Keratinocyte (primary cell): ENCODE data around the gene PRR33.

ENCODE experiments used
- EZH2 ChIP-seq: IDR thresholded peaks from one replicate; pipeline ENCODE4 v1.6.1; 2012; ENCODE audit warnings: inconsistent platforms, mild to moderate bottlenecking, low read length, moderate library complexity
- TF ChIP-seq, protein P1 (sequence below), 3 experiments: IDR thresholded peaks in 1 of 3; conservative IDR thresholded peaks in 1 of 3; optimal IDR thresholded peaks in 1 of 3; 2 replicates in 2 of 3; 3 replicates in 1 of 3; pipeline versions ENCODE3 to v1.5.1; 2011; ENCODE audit warnings: low read length in 3 of 3, mild to moderate bottlenecking in 3 of 3, moderate library complexity in 2 of 3, control low read depth in 1 of 3, inconsistent platforms in 1 of 3; ENCODE audit not compliant: insufficient read depth in 2 of 3; ENCODE audit errors: extremely low read depth in 1 of 3

DNA sequence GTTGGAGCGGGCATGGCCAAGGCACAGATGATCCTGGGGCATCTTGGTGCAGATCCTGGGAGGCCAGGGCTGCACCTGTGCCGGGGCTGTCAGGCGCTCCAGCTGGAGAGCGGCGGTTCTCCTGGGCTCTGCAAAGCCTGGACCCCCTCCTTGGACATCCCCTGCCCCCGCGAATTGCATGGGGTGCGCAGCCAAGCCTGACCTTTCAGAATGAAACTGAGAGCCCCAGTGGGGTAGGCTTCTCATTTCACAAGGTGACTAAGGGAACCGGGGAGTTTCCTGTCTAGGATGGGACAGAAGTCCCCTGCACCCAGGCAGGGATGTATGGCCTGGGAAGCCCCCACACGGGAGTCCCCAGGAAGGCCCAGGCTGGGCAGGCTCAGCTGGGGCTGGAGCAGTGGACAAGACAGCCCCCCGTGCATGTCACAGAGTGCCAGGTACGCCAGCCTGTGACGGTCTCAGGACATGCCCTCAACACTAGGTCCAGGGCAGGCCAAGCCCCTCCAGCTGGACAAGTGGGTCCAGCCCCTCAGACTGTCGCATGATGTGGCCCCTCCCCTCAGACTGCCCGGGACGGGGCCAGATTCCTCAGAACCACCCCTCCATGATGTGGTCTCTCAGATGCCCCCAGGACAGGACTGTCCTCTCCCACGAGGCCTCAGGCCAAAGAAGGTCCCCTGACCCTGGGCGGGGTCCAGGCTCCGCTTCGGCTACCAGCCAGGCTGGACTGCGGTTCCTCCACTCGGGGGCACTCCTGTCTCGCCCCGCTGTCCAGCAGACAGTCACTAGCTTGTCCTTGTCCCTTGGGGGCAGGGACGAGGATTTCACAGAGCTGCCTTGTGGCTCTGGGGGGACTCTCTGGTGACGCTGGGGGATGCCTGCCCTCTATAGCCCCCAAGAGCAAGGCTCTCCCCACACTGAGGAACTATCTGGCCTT, 36.5 kb downstream of the PRR33 start:
- TF ChIP-seq, protein P1, sequence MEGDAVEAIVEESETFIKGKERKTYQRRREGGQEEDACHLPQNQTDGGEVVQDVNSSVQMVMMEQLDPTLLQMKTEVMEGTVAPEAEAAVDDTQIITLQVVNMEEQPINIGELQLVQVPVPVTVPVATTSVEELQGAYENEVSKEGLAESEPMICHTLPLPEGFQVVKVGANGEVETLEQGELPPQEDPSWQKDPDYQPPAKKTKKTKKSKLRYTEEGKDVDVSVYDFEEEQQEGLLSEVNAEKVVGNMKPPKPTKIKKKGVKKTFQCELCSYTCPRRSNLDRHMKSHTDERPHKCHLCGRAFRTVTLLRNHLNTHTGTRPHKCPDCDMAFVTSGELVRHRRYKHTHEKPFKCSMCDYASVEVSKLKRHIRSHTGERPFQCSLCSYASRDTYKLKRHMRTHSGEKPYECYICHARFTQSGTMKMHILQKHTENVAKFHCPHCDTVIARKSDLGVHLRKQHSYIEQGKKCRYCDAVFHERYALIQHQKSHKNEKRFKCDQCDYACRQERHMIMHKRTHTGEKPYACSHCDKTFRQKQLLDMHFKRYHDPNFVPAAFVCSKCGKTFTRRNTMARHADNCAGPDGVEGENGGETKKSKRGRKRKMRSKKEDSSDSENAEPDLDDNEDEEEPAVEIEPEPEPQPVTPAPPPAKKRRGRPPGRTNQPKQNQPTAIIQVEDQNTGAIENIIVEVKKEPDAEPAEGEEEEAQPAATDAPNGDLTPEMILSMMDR (optimal IDR thresholded peaks at IDR 0.05 in 1 of 3, IDR thresholded peaks at IDR 0.05 in 1 of 3, conservative IDR thresholded peaks at IDR 0.05 in 1 of 3; ENCODE audit: extremely low read depth in 1 of 3, insufficient read depth in 2 of 3, low read length in 3 of 3), result no peak
- no peak for TF ChIP-seq EZH2
